Trophoblast cell (in vitro differentiated cells and primary cell): ENCODE measurements around the gene GDAP2.
"Not testable (repeated sequence)": the region's sequence is repeated elsewhere in the genome, so short reads cannot be mapped to it uniquely, and the experiment has no call there.

Experiments used
- DNase-seq, 2 donors: peaks; one replicate each; pipeline ENCODE4 v3.0.0-alpha.2; 2016
- H2AFZ ChIP-seq: 2 replicates; pipeline ENCODE4 v1.6.1; 2013; ENCODE audit warnings: low read length, moderate library complexity, mild to moderate bottlenecking; ENCODE audit not compliant: insufficient read depth, poor library complexity
- H2AK5ac ChIP-seq: 2 replicates; pipeline ENCODE4 v1.6.1; 2013; ENCODE audit warnings: mild to moderate bottlenecking, low read length
- H2BK120ac ChIP-seq: 2 replicates; pipeline ENCODE4 v1.6.1; 2013; ENCODE audit warnings: low read length, mild to moderate bottlenecking, moderate library complexity; ENCODE audit not compliant: insufficient read depth, poor library complexity
- H2BK12ac ChIP-seq: 2 replicates; pipeline ENCODE4 v1.6.1; 2013; ENCODE audit warnings: mild to moderate bottlenecking, low read length, moderate library complexity
- H2BK5ac ChIP-seq: 2 replicates; pipeline ENCODE4 v1.6.1; 2013; ENCODE audit warnings: low read length, low read depth, moderate library complexity, mild to moderate bottlenecking; ENCODE audit not compliant: poor library complexity
- H3K14ac ChIP-seq: 2 replicates; pipeline ENCODE4 v1.6.1; 2013; ENCODE audit warnings: mild to moderate bottlenecking, low read length
- H3K18ac ChIP-seq: 2 replicates; pipeline ENCODE4 v1.6.1; 2013; ENCODE audit warnings: mild to moderate bottlenecking, low read length
- H3K23ac ChIP-seq: 2 replicates; pipeline ENCODE4 v1.6.1; 2013; ENCODE audit warnings: low read length
- H3K27ac ChIP-seq: 2 replicates; pipeline ENCODE4 v1.5.1; 2013; ENCODE audit warnings: low read depth, mild to moderate bottlenecking, inconsistent platforms, low read length, moderate library complexity
- H3K27me3 ChIP-seq: 2 replicates; pipeline ENCODE4 v1.6.1; 2013; ENCODE audit warnings: inconsistent platforms, mild to moderate bottlenecking, low read length, moderate library complexity; ENCODE audit not compliant: insufficient read depth
- H3K36me3 ChIP-seq, 2 experiments: 1 replicate in 1 of 2; 2 replicates in 1 of 2; pipeline ENCODE4 v1.6.1; 2013; ENCODE audit warnings: low read length in 2 of 2, mild to moderate bottlenecking in 2 of 2, moderate library complexity in 1 of 2; ENCODE audit not compliant: insufficient read depth in 2 of 2, control insufficient read depth in 1 of 2
- H3K4ac ChIP-seq: 2 replicates; pipeline ENCODE4 v1.6.1; 2013; ENCODE audit warnings: low read depth, mild to moderate bottlenecking, low read length, moderate library complexity
- H3K4me1 ChIP-seq, 2 experiments: 1 replicate in 1 of 2; 2 replicates in 1 of 2; pipeline ENCODE4 v1.6.1; 2013; ENCODE audit warnings: low read length in 2 of 2, mild to moderate bottlenecking in 2 of 2, moderate library complexity in 1 of 2; ENCODE audit not compliant: insufficient read depth in 2 of 2, control insufficient read depth in 1 of 2
- H3K4me2 ChIP-seq: 2 replicates; pipeline ENCODE4 v1.6.1; 2013; ENCODE audit warnings: inconsistent platforms, mild to moderate bottlenecking, low read length, moderate library complexity
- H3K4me3 ChIP-seq: 2 replicates; pipeline ENCODE4 v1.5.1; 2013; ENCODE audit warnings: mild to moderate bottlenecking, low read depth, low read length, inconsistent platforms
- H3K79me1 ChIP-seq: one replicate; pipeline ENCODE4 v1.6.1; 2013; ENCODE audit warnings: low read length
- H3K79me2 ChIP-seq: 2 replicates; pipeline ENCODE4 v1.6.1; 2013; ENCODE audit warnings: low read length, mild to moderate bottlenecking; ENCODE audit not compliant: control insufficient read depth, insufficient read depth, poor library complexity
- H3K9ac ChIP-seq: 2 replicates; pipeline ENCODE4 v1.6.1; 2013; ENCODE audit warnings: mild to moderate bottlenecking, low read length
- H3K9me3 ChIP-seq: 2 replicates; pipeline ENCODE4 v1.6.1; 2013; ENCODE audit warnings: low read depth, mild to moderate bottlenecking, control low read depth, inconsistent platforms, low read length; ENCODE audit not compliant: insufficient read depth
- H4K12ac ChIP-seq: 2 replicates; pipeline ENCODE4 v1.6.1; 2013; ENCODE audit warnings: low read depth, mild to moderate bottlenecking, low read length, moderate library complexity
- H4K8ac ChIP-seq: 2 replicates; pipeline ENCODE4 v1.6.1; 2013; ENCODE audit warnings: low read depth, mild to moderate bottlenecking, low read length, moderate library complexity
- H4K91ac ChIP-seq: one replicate; pipeline ENCODE4 v1.6.1; 2013; ENCODE audit warnings: low read depth, mild to moderate bottlenecking, low read length, moderate library complexity
- WGBS: extraction: QIAGEN DNeasy Blood & Tissue Kit; methylation state at CpG from one replicate; pipeline ENCODE4 v1.1.7; 2013; ENCODE audit warnings: missing lambda C conversion rate; ENCODE audit not compliant: insufficient read length, insufficient coverage; ENCODE audit errors: extremely low coverage; 5-methylcytosine and 5-hydroxymethylcytosine counted together

GDAP2 gene

DNA sequence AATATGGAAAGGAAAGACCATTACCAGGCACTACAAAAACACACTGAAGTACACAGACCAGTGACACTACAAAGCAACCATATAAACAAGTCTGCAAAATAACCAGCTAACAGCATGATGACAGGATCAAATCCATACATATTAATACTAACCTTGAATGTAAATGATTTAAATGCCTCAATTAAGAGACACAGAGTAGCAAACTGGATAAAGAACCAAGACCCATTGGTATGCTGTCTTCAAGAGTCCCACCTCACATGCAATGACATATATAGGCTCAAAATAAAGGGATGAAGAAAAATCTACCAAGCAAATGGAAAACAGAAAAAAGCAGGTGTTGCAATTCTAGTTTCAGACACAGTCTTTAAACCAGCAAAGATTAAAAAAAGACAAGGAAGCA, 84.9 kb downstream of the GDAP2 start:
- H3K14ac ChIP-seq, H3K9ac ChIP-seq, H3K27me3 ChIP-seq, H3K9me3 ChIP-seq, H3K79me1 ChIP-seq, H3K4me2 ChIP-seq, H2BK12ac ChIP-seq, H3K27ac ChIP-seq, H3K4ac ChIP-seq, H2BK5ac ChIP-seq, H2AFZ ChIP-seq, H3K23ac ChIP-seq, DNase-seq, H4K91ac ChIP-seq, H3K4me1 ChIP-seq, H3K36me3 ChIP-seq, H3K79me2 ChIP-seq, H2BK120ac ChIP-seq, H4K8ac ChIP-seq, H4K12ac ChIP-seq, H3K4me3 ChIP-seq, H2AK5ac ChIP-seq, H3K18ac ChIP-seq: not testable (repeated sequence)

DNA sequence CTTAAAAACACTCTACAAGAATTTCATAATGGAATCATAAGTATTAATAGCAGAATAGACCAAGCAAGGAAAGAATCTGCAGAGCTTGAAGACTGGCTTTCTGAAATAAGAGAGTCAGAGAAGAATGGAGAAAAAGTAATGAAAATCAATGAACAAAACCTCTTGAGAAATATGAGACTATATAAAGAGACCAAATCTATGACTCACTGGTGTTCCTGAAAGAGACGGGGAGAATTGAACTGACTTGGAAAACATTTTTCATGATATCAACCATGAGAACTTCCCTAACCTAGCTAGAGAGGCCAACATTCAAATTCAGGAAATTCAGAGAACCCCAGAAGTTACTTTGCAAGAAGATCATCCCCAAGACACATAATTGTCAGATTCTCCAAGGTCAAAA, 85.6 kb downstream of the GDAP2 start:
- H3K4me2 ChIP-seq = no peak overlapping the region
- WGBS = no CpG with 5 or more reads among the region's 1 CpG
- no peak overlapping the region for H2BK120ac ChIP-seq
- no peak overlapping the region for H3K14ac ChIP-seq
- H3K4me1 ChIP-seq = no peaks in the 10 kb centered on the region
- no peaks in the 10 kb centered on the region for H3K79me1 ChIP-seq
- no peak for DNase-seq
- H3K27ac ChIP-seq = no peak overlapping the region
- no peak overlapping the region for H2AFZ ChIP-seq
- H3K18ac ChIP-seq = no peak overlapping the region
- H3K4ac ChIP-seq = no peak overlapping the region
- no peak overlapping the region for H2AK5ac ChIP-seq
- H3K9ac ChIP-seq = no peak overlapping the region
- no peak overlapping the region for H4K12ac ChIP-seq
- no peaks in the 10 kb centered on the region for H3K27me3 ChIP-seq
- no peaks in the 10 kb centered on the region for H3K79me2 ChIP-seq
- H3K23ac ChIP-seq = no peak overlapping the region
- no peak overlapping the region for H4K8ac ChIP-seq
- no peak overlapping the region for H3K4me3 ChIP-seq
- no peak overlapping the region for H2BK5ac ChIP-seq
- H2BK12ac ChIP-seq = no peak overlapping the region
- no peaks in the 10 kb centered on the region for H3K36me3 ChIP-seq
- no peak overlapping the region for H4K91ac ChIP-seq
- no peaks in the 10 kb centered on the region for H3K9me3 ChIP-seq

DNA sequence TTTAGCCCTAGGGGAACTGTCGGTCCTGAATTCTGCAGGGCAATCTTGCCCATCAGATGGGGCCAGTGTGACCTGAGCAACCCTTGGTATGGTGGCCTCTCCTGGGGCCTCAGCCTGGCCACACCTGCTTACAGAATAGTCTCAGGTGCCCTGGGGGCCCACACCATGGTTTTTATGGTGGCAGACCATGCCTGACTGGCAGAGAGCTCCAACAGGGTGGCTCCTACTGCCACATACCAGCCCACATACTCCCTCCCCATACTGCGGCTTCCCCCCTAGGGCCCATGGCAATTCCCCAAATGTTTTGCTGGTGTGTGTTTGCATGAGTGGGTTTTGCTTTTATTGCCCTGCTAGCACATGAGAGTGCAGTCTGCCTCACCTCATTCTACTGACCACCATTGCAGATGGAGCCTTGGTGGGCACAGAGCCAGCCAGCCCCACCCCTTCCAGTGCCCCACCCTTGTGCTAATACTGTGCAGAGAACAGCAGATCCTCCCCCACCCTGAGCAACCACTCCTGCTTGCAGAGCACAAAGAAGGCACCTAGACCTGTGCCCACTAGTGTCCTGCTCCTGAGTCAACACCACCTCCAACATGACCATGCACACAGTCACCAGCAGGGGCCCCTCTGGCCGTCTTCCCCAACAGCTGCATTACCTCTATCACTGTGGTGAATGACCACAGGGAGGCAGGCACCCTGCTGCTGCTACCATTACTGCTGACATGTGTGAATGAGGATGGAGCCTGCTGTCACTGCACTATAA, 86.8 kb downstream of the GDAP2 start:
- H3K27me3 ChIP-seq = no peaks in the 10 kb centered on the region
- no peak overlapping the region for H2AK5ac ChIP-seq
- H2BK12ac ChIP-seq = no peak overlapping the region
- H2BK5ac ChIP-seq = no peak overlapping the region
- H3K79me1 ChIP-seq = no peaks in the 10 kb centered on the region
- no peak overlapping the region for H2BK120ac ChIP-seq
- no peaks in the 10 kb centered on the region for H3K4me1 ChIP-seq
- no peak overlapping the region for H3K23ac ChIP-seq
- no peak overlapping the region for H3K27ac ChIP-seq
- H3K9me3 ChIP-seq = no peaks in the 10 kb centered on the region
- no peak for DNase-seq
- H3K9ac ChIP-seq = no peak overlapping the region
- H4K8ac ChIP-seq = no peak overlapping the region
- no peaks in the 10 kb centered on the region for H3K79me2 ChIP-seq
- no peak overlapping the region for H3K18ac ChIP-seq
- no peaks in the 10 kb centered on the region for H3K36me3 ChIP-seq
- H4K12ac ChIP-seq = no peak overlapping the region
- no peak overlapping the region for H4K91ac ChIP-seq
- WGBS = no CpG with 5 or more reads among the region's 3 CpGs
- H3K14ac ChIP-seq = no peak overlapping the region
- no peak overlapping the region for H3K4ac ChIP-seq
- no peak overlapping the region for H2AFZ ChIP-seq
- no peak overlapping the region for H3K4me3 ChIP-seq
- no peak overlapping the region for H3K4me2 ChIP-seq

DNA sequence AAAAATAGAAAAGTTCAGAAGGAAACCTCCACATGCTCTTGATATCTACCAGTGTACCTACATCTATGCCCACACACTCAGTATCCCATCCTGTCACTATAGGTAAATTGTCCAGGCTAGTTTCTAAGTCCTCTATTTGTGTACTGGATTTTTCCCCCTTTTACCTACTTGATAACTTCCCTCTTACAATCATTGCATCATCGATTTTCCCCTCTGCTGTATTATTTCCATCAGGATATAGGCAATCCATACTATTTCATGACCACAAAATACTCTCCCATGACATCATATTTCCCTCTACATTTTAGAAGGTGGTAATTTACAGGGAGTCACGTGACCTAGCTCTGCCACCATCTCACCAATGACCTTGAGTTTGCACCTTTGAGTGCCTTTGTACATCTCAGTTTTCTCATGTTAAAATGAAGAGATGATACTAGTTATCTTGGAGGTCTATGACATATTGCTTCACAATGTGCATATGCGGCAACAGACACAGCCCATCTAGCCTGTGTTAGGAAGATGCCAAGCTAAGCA, 88.2 kb downstream of the GDAP2 start:
- Histone ChIP-seq H4K12ac (no peak overlapping the region), H3K4me1 (no peaks in the 10 kb centered on the region), H3K18ac (no peak overlapping the region), H4K91ac (no peak overlapping the region), H2BK12ac (no peak overlapping the region), H3K9me3 (no peaks in the 10 kb centered on the region), H2AK5ac (no peak overlapping the region), H2AFZ (no peak overlapping the region), H3K27me3 (no peaks in the 10 kb centered on the region), H3K4me2 (no peak overlapping the region), H3K4ac (no peak overlapping the region), H3K36me3 (no peaks in the 10 kb centered on the region), H3K79me2 (no peaks in the 10 kb centered on the region), H3K14ac (no peak overlapping the region), H4K8ac (no peak overlapping the region), H3K27ac (no peak overlapping the region), H3K4me3 (no peak overlapping the region), H2BK5ac (no peak overlapping the region), H3K23ac (no peak overlapping the region), H3K79me1 (no peaks in the 10 kb centered on the region), H3K9ac (no peak overlapping the region), H2BK120ac (no peak overlapping the region)
- DNase-seq = no peak
- WGBS = no CpG with 5 or more reads among the region's 3 CpGs
